HG02798 (cell line): ENCODE data around the gene FXR2.
"Not testable (repeated sequence)": the region's sequence is repeated elsewhere in the genome, so short reads cannot be mapped to it uniquely, and the experiment has no call there.

Experiments
- ATAC-seq: cut with Tn5 transposase; IDR thresholded peaks from one replicate; pipeline ENCODE4 v1.9.1; 2021; ENCODE audit warnings: mild to moderate bottlenecking; ENCODE audit not compliant: unreplicated experiment, poor library complexity

Gene FXR2

GRCh38 chr17:7614425-7615264 lies at the start of gene FXR2:
Gene FXR2 (minus strand): TSS chr17:7614897. CDS start chr17:7614532, 365 bp downstream.
- ATAC-seq = peak; percentile 91

GRCh38 chr17:7656958-7657609 lies 42.4 kb upstream of the FXR2 start:
- ATAC-seq = no peak

- ATAC-seq = no peak
Observed at GRCh38 chr17:7655541-7655840, 40.8 kb upstream of the FXR2 start.

- no peak for ATAC-seq
Observed at GRCh38 chr17:7654832-7655540, 40.3 kb upstream of the FXR2 start.

- no peak for ATAC-seq
Observed at GRCh38 chr17:7652388-7653356, 38.0 kb upstream of the FXR2 start.

- ATAC-seq = no peak
Observed at GRCh38 chr17:7651665-7652387, 37.1 kb upstream of the FXR2 start.

- no peak for ATAC-seq
Observed at GRCh38 chr17:7651097-7651664, 36.5 kb upstream of the FXR2 start.

GRCh38 chr17:7650509-7651096 lies 35.9 kb upstream of the FXR2 start, which contains the start of gene ATP1B2:
Gene ATP1B2 (plus strand): TSS chr17:7650926. CDS start chr17:7651519, 593 bp downstream.
- peak; percentile 58 for ATAC-seq

- no peak for ATAC-seq
Observed at GRCh38 chr17:7647018-7647417, 32.3 kb upstream of the FXR2 start.

- no peak for ATAC-seq
Observed at GRCh38 chr17:7646457-7646856, 31.8 kb upstream of the FXR2 start.

GRCh38 chr17:7644775-7645174 lies 30.1 kb upstream of the FXR2 start:
- no peak for ATAC-seq

GRCh38 chr17:7641635-7642034 lies 26.9 kb upstream of the FXR2 start:
- not testable (repeated sequence) for ATAC-seq

- no peak for ATAC-seq
Observed at GRCh38 chr17:7640783-7641182, 26.1 kb upstream of the FXR2 start.

- no peak for ATAC-seq
Observed at GRCh38 chr17:7636163-7636562, 21.5 kb upstream of the FXR2 start.

GRCh38 chr17:7634384-7634783 lies 19.7 kb upstream of the FXR2 start:
- no peak for ATAC-seq

- no peak for ATAC-seq
Observed at GRCh38 chr17:7633093-7633492, 18.4 kb upstream of the FXR2 start.

- ATAC-seq = no peak
Observed at GRCh38 chr17:7632492-7632894, 17.8 kb upstream of the FXR2 start.
